ENCODE measurements around the gene NTRK2.

DNA sequence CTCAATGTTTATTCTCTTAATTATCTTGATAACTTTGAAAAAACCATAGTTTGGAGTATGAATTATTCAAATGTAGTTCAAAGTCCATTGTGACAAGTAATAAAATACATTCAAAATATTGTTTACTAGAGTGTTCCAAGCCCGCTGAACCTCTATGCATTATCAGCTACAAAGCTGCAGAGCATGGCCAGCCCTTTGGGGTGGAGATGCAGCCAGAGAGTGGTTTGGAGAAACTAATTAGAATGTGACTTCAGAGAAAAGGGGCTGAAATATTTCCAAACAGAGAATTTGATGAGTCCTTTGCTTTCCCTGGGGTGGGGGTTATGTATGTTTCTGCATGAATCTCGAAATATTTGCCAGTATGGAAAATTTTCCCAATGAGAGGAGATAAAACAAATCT is 211.3 kb downstream of the NTRK2 start:
- TF ChIP-seq, protein P1, sequence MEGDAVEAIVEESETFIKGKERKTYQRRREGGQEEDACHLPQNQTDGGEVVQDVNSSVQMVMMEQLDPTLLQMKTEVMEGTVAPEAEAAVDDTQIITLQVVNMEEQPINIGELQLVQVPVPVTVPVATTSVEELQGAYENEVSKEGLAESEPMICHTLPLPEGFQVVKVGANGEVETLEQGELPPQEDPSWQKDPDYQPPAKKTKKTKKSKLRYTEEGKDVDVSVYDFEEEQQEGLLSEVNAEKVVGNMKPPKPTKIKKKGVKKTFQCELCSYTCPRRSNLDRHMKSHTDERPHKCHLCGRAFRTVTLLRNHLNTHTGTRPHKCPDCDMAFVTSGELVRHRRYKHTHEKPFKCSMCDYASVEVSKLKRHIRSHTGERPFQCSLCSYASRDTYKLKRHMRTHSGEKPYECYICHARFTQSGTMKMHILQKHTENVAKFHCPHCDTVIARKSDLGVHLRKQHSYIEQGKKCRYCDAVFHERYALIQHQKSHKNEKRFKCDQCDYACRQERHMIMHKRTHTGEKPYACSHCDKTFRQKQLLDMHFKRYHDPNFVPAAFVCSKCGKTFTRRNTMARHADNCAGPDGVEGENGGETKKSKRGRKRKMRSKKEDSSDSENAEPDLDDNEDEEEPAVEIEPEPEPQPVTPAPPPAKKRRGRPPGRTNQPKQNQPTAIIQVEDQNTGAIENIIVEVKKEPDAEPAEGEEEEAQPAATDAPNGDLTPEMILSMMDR (IDR thresholded peaks at IDR 0.05; ENCODE audit: borderline replicate concordance, extremely low read depth, low read length, poor library complexity, severe bottlenecking): no peak
- TF ChIP-seq EZH2 (IDR thresholded peaks at IDR 0.05; ENCODE audit: borderline replicate concordance, low read depth, low read length, severe bottlenecking): no peak
